ENCODE results near the gene PADI2. TPM values are rescaled to one million over a fixed set of nuclear protein-coding genes. Genes with fewer than 3 reads are reported as not detected.

PADI2 gene
- total and polyA plus RNA-seq, 2 experiments from 2014 or later = 1.7 to 4.3 TPM

- H3K27ac Mint-ChIP-seq = no peak overlapping the region
Observed at GRCh38 chr1:17094664-17095063, 24.6 kb downstream of the PADI2 start.

More at GRCh38 chr1:17094664-17095063, 24.6 kb downstream of the PADI2 start:
- Mint-ChIP-seq H3K27me3 (ENCODE audit: insufficient read depth, low read depth, poor library complexity) (peaks cover 3% of the 10 kb centered on the region), H3K9me3 (no peaks in the 10 kb centered on the region), H3K4me3 (no peak overlapping the region), H3K36me3 (ENCODE audit: low read depth) (no peaks in the 10 kb centered on the region), H3K4me1 (peaks cover 12% of the 10 kb centered on the region)
- Histone ChIP-seq H3K27me3 (ENCODE audit: insufficient read depth) (no peaks in the 10 kb centered on the region), H3K9me2 (ENCODE audit: insufficient read depth) (no peaks in the 10 kb centered on the region), H3K4me2 (no peak overlapping the region), H3K4me1 (ENCODE audit: insufficient read depth) (no peaks in the 10 kb centered on the region), H3K27ac (ENCODE audit: low read depth) (no peak overlapping the region), H3K4me3 (no peak overlapping the region), H2AFZ (no peak overlapping the region), H3K36me3 (ENCODE audit: insufficient read depth) (no peaks in the 10 kb centered on the region; the same call in 1 of the 2 replicates), H4K20me1 (replicated peaks; ENCODE audit: insufficient read depth) (no peaks in the 10 kb centered on the region), H3K79me2 (replicated peaks; ENCODE audit: insufficient read depth) (no peaks in the 10 kb centered on the region), H3F3A (replicated peaks; ENCODE audit: low read depth) (no peaks in the 10 kb centered on the region)
- ATAC-seq (no peak), DNase-seq (ENCODE audit: low spot score) (no peak)
- no peak for TF ChIP-seq ZNF462 (CRISPR knock-in tag; IDR thresholded peaks at IDR 0.05)
- no peak for TF ChIP-seq STAT1 (IDR thresholded peaks at IDR 0.05; ENCODE audit: unreplicated experiment)
- TF ChIP-seq JUNB (IDR thresholded peaks at IDR 0.05; ENCODE audit: unreplicated experiment) = no peak
- no peak for TF ChIP-seq POLR2AphosphoS5 (IDR thresholded peaks at IDR 0.05; ENCODE audit: low read depth)
- no peak for TF ChIP-seq CREB1 (CRISPR knock-in tag; IDR thresholded peaks at IDR 0.05; ENCODE audit: low read depth)
- no peak for TF ChIP-seq ZNF331 (CRISPR knock-in tag; IDR thresholded peaks at IDR 0.05; ENCODE audit: low read depth)
- TF ChIP-seq CTCF (conservative IDR thresholded peaks at IDR 0.05; ENCODE audit: low read depth in 2 of 2) = no peak
- no peak for TF ChIP-seq ETS1 (IDR thresholded peaks at IDR 0.05)
- no peak for TF ChIP-seq REST (IDR thresholded peaks at IDR 0.05; ENCODE audit: unreplicated experiment)
- no peak for TF ChIP-seq ZNF114 (CRISPR knock-in tag; IDR thresholded peaks at IDR 0.05)
- no peak for TF ChIP-seq EZH2 (IDR thresholded peaks at IDR 0.05; ENCODE audit: low read depth, unreplicated experiment)
